GM19324 (cell line): ENCODE results near the gene CCR5AS.

Experiments used
- ATAC-seq: cut with Tn5 transposase; IDR thresholded peaks from one replicate; pipeline ENCODE4 v1.9.1; 2021; ENCODE audit warnings: mild to moderate bottlenecking, moderate library complexity; ENCODE audit not compliant: unreplicated experiment, low FRiP score

The CCR5AS gene

DNA sequence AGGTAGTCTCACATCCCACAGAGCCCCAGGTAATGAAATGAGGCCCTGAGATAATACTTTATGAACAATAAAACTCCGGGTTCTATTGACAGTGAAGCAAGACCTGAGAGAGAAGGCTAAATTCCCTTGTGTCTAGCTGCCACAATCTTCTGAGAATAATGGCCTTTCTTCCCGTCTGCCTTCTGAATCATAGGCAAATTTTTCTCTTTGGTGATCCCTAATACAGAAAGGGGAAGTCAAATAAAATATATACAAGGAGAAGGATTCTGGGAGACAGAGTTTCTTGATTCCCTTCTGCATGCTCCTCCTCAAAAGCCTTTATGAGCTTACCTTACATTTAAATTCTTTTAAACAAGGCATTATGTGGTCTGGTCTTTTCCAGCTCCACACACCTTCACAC lies 82.8 kb downstream of the CCR5AS start:
- no peak for ATAC-seq

DNA sequence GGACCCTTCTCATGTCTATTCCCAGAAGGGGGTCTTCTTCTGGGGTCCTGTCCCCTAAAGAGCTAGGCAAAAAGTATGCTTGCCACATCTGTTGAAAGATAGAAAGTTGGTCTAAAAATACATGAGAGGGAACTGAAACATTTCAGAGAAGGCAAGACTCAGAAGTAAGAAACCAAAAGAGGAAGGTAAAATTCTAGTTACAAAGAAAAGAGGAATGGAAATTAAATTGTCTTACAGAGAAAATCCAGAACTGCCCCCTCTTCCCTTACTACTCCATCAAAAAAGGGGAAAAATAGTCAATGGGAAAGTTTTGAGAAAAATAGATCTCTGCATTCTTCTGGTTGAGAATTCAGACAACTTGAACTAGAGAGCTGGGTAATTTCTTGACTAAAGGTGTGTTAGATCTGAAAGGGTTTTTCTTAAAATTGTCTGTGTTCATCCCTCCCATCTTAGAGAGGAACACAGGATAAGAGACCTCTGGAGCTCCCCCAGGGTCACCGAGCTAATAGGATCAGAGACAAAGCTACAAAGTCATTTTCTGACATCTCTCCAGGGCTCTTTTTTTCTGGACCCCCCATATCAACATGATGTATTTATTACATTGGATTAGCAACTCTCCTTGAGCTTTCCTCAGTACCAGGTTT lies 85.3 kb downstream of the CCR5AS start:
- no peak for ATAC-seq

GRCh38 chr3:46318207-46318927 lies 88.5 kb downstream of the CCR5AS start:
- ATAC-seq, result no peak

- no peak for ATAC-seq
These were observed 90.7 kb downstream of the CCR5AS start for GRCh38 chr3:46316206-46316605.

GRCh38 chr3:46314517-46314916 lies 92.3 kb downstream of the CCR5AS start:
- no peak for ATAC-seq
